NCI-H1092 treated with DMSO at 0.1 percent for 48 hours (cell line): Measurements from ENCODE around the gene TMEM108.

Experiments
- DNase-seq: peaks from one replicate; lab custom pipeline; 2025; lab: John Stamatoyannopoulos, UW

Gene TMEM108

GRCh38 chr3:133117342-133117741 is 79.2 kb downstream of the TMEM108 start:
- peak; percentile 66 for DNase-seq

- DNase-seq: no peak
Observed at GRCh38 chr3:133119176-133119575, 81.0 kb downstream of the TMEM108 start.

- no peak for DNase-seq
Observed at GRCh38 chr3:133121450-133121849, 83.3 kb downstream of the TMEM108 start.

GRCh38 chr3:133123636-133124035 is 85.4 kb downstream of the TMEM108 start:
- DNase-seq: no peak

GRCh38 chr3:133124511-133124910 is 86.3 kb downstream of the TMEM108 start:
- DNase-seq: peak; percentile 81

GRCh38 chr3:133125171-133125570 is 87.0 kb downstream of the TMEM108 start:
- DNase-seq: peak; percentile 12

GRCh38 chr3:133125802-133126201 is 87.6 kb downstream of the TMEM108 start:
- DNase-seq: no peak

GRCh38 chr3:133127381-133127780 is 89.2 kb downstream of the TMEM108 start:
- no peak for DNase-seq

GRCh38 chr3:133130168-133130567 is 92.0 kb downstream of the TMEM108 start:
- DNase-seq: no peak

- DNase-seq: peak; percentile 75
Observed at GRCh38 chr3:133135306-133135705, 97.1 kb downstream of the TMEM108 start.

- DNase-seq: peak; percentile 47
Observed at GRCh38 chr3:133136114-133137041, 98.2 kb downstream of the TMEM108 start.

- DNase-seq: no peak
Observed at GRCh38 chr3:133137042-133137996, 99.1 kb downstream of the TMEM108 start.

GRCh38 chr3:133138017-133138416 is 99.8 kb downstream of the TMEM108 start:
- DNase-seq: no peak

- DNase-seq: peak; percentile 81
Observed at GRCh38 chr3:133152056-133152455, 113.9 kb downstream of the TMEM108 start.

- DNase-seq: peak; percentile 20
Observed at GRCh38 chr3:133152681-133153220, 114.6 kb downstream of the TMEM108 start.

- DNase-seq: no peak
Observed at GRCh38 chr3:133153382-133153781, 115.2 kb downstream of the TMEM108 start.

- no peak for DNase-seq
Observed at GRCh38 chr3:133157716-133158115, 119.5 kb downstream of the TMEM108 start.

- DNase-seq: no peak
Observed at GRCh38 chr3:133158686-133159085, 120.5 kb downstream of the TMEM108 start.

- no peak for DNase-seq
Observed at GRCh38 chr3:133159498-133160475, 121.6 kb downstream of the TMEM108 start.

GRCh38 chr3:133161656-133162055 is 123.5 kb downstream of the TMEM108 start:
- peak; percentile 22 for DNase-seq

- no peak for DNase-seq
Observed at GRCh38 chr3:133162265-133162664, 124.1 kb downstream of the TMEM108 start.
